K562 (cell line): ENCODE data around the gene AKT3. TPM values are rescaled to one million over a fixed set of nuclear protein-coding genes. Genes with fewer than 3 reads are reported as not detected.

Experiments used
- ATAC-seq: fragments of 200-7000 bp; cut with Tn5 transposase; 3 replicates; pipeline ENCODE4 v1.9.1; 2020; ENCODE audit warnings: moderate library complexity
- BruUV-seq: library from RNA; stranded (reverse); fragments of 400-500 nt; replicated peaks from 2 replicates; lab custom pipeline; 2021; lab: Mats Ljungman, UMichigan
- CTCF ChIA-PET: fragments of 300-600 bp; formaldehyde crosslinking; extraction: SDS; loops from one replicate; lab custom pipeline; 2021; ENCODE audit warnings: low intra/inter-chr PET ratio; lab: Yijun Ruan, JAX
- POLR2A ChIA-PET: fragments of 300-600, 350-650 bp; sonication (Branson Sonifier 250); formaldehyde crosslinking; extraction: SDS; loops from one replicate; lab custom pipeline; 2021; ENCODE audit warnings: antibody characterized with exemption, inconsistent platforms; lab: Yijun Ruan, JAX
- DNase-seq, 4 experiments: peaks; one replicate each; pipeline versions ENCODE4 v3.0.0 to v3.0.0-alpha.2; 2011 to 2018; ENCODE audit warnings: low spot score in 3 of 4, mixed read lengths in 3 of 4; ENCODE audit errors: extremely low read depth in 1 of 4
- FAIRE-seq: peaks from 2 replicates; lab custom pipeline; 2011; peaks lifted over from hg19 to GRCh38; lab: Jason Lieb, UNC
- H2AFZ ChIP-seq: 2 replicates; pipeline ENCODE4 v1.6.0; 2011; ENCODE audit warnings: low read depth, low read length, control low read depth, inconsistent platforms
- H3K27ac ChIP-seq: fragments of 200-600 bp; 3 replicates; pipeline ENCODE4 v1.8.0; 2011; ENCODE audit warnings: low read depth, mild to moderate bottlenecking, control low read depth, inconsistent platforms, low read length, moderate library complexity, mixed read lengths; ENCODE audit errors: extremely low read depth
- H3K27me3 ChIP-seq, 2 experiments: fragments of 300-600 bp in 1 of 2; 2 replicates in 1 of 2; 3 replicates in 1 of 2; pipeline versions ENCODE4 v1.6.0 to v1.8.0; 2011; ENCODE audit warnings: inconsistent platforms in 2 of 2, low read length in 2 of 2, mild to moderate bottlenecking in 1 of 2, mixed read lengths in 1 of 2, moderate library complexity in 1 of 2; ENCODE audit not compliant: control insufficient read depth in 2 of 2, insufficient read depth in 2 of 2
- H3K36me3 ChIP-seq: fragments of 300-600 bp; 3 replicates; pipeline ENCODE4 v1.8.0; 2011; ENCODE audit warnings: mild to moderate bottlenecking, low read length, inconsistent platforms; ENCODE audit not compliant: control insufficient read depth, insufficient read depth
- H3K4me1 ChIP-seq, 2 experiments: fragments of 200-600 bp in 1 of 2; replicated peaks in 1 of 2; 2 replicates in 1 of 2; 3 replicates in 1 of 2; pipeline versions ENCODE4 v1.5.1 to v1.8.0; 2011; ENCODE audit warnings: inconsistent platforms in 2 of 2, low read length in 2 of 2, mild to moderate bottlenecking in 1 of 2, mixed read lengths in 1 of 2, moderate library complexity in 1 of 2; ENCODE audit not compliant: control insufficient read depth in 2 of 2, insufficient read depth in 2 of 2
- H3K4me2 ChIP-seq: 2 replicates; pipeline ENCODE4 v1.6.1; 2011; ENCODE audit warnings: low read length, control low read depth, inconsistent platforms, mixed read lengths; ENCODE audit not compliant: insufficient read depth
- H3K4me3 ChIP-seq: fragments of 200-600 bp; sonication (generic), shearing (Covaris generic); 2 replicates; pipeline ENCODE4 v1.5.1; 2016; ENCODE audit warnings: control low read depth, inconsistent platforms
- H3K79me2 ChIP-seq: fragments of 200-600 bp; 3 replicates; pipeline ENCODE4 v1.8.0; 2011; ENCODE audit warnings: low read length, inconsistent platforms; ENCODE audit not compliant: control insufficient read depth, insufficient read depth
- H3K9ac ChIP-seq, 2 experiments: 2 replicates each; pipeline versions ENCODE4 v1.6.0 to v1.6.1; 2011; ENCODE audit warnings: low read depth in 2 of 2, low read length in 2 of 2, control low read depth in 1 of 2, inconsistent platforms in 1 of 2, mild to moderate bottlenecking in 1 of 2, mixed read lengths in 1 of 2; ENCODE audit not compliant: insufficient read depth in 1 of 2
- H3K9me1 ChIP-seq: one replicate; pipeline ENCODE4 v1.6.0; 2011; ENCODE audit warnings: inconsistent platforms, mild to moderate bottlenecking, low read length, moderate library complexity; ENCODE audit not compliant: control insufficient read depth, insufficient read depth
- H3K9me3 ChIP-seq: replicated peaks from 2 replicates; pipeline ENCODE4 v1.5.1; 2011; ENCODE audit warnings: low read depth, low read length, inconsistent platforms; ENCODE audit not compliant: control insufficient read depth, insufficient read depth
- H4K20me1 ChIP-seq: replicated peaks from 2 replicates; pipeline ENCODE4 v1.6.1; 2011; ENCODE audit warnings: low read length, inconsistent platforms, mixed read lengths; ENCODE audit not compliant: control insufficient read depth, insufficient read depth
- WGBS: fragments of 100-300 bp; shearing (Covaris generic); methylation state at CpG from one replicate; pipeline ENCODE4 v1.1.6; 2016; ENCODE audit warnings: low coverage, mixed read lengths; ENCODE audit not compliant: insufficient coverage; ENCODE audit errors: missing lambda C conversion rate; 5-methylcytosine and 5-hydroxymethylcytosine counted together
- in situ Hi-C: fragments of 300-500 bp; cut with MboI; formaldehyde crosslinking; loops from 4 replicates; pipeline ENCODE4 v1.15.0; 2018; ENCODE audit warnings: inconsistent platforms, mixed read lengths
- intact Hi-C: fragments of 100-400 bp; cut with micrococcal nuclease; formaldehyde crosslinking; loops from 2 replicates; pipeline ENCODE4 v1.14.2; 2022
- polyA plus RNA-seq, 8 experiments: library from polyadenylated mRNA; depleted of rRNA in 4 of 8; stranded (reverse) in 5 of 8; unstranded in 3 of 8; fragments of >200 nt; fragmentation: Nextera tagmentation in 2 of 8; fragmentation: Illumina TruSeq in 1 of 8; extraction: Ambion mirVana in 2 of 8; extraction: Trizol in 1 of 8; gene quantifications; 2 replicates each; pipeline versions ENCODE4 v1.2.1 to v1.2.3, GENCODE V29; 2011 to 2014; ENCODE audit warnings: inconsistent platforms in 1 of 8, missing spikeins in 1 of 8
- total RNA-seq, 7 experiments: library from RNA; depleted of rRNA in 6 of 7; stranded (reverse); fragments of >200 nt in 6 of 7; fragmentation: Illumina TruSeq in 2 of 7; extraction: Trizol in 2 of 7; gene quantifications; 2 replicates each; pipeline versions ENCODE4 v1.2.1 to v1.2.3, GENCODE V29; 2011 to 2021; ENCODE audit warnings: low replicate concordance in 1 of 7
- TF ChIP-seq, protein P1 (sequence below), 2 experiments: fragments of 450-650 bp; formaldehyde crosslinking in 1 of 2; IDR thresholded peaks; 2 replicates each; pipeline versions ENCODE4 v1.4.0 to v1.6.1; 2014 to 2020; ENCODE audit warnings: mild to moderate bottlenecking in 2 of 2, borderline replicate concordance in 1 of 2, low read depth in 1 of 2
- TF ChIP-seq, protein P2 (sequence below), 2 experiments: fragments of 450-650 bp in 1 of 2; sonication (generic) in 1 of 2; formaldehyde crosslinking in 1 of 2; IDR thresholded peaks; 2 replicates each; pipeline versions ENCODE4 v1.7.1 to v1.9.0; 2016 to 2022; ENCODE audit warnings: inconsistent platforms in 1 of 2, mild to moderate bottlenecking in 1 of 2, missing genetic modification reagents in 1 of 2

The AKT3 gene
- total and polyA plus RNA-seq, 9 of the 15 experiments (the other 6 are each of a cell fraction or from before 2014, with no cell fraction given): 0.04 to 0.54 (median 0.18) TPM; not detected in 1

DNA sequence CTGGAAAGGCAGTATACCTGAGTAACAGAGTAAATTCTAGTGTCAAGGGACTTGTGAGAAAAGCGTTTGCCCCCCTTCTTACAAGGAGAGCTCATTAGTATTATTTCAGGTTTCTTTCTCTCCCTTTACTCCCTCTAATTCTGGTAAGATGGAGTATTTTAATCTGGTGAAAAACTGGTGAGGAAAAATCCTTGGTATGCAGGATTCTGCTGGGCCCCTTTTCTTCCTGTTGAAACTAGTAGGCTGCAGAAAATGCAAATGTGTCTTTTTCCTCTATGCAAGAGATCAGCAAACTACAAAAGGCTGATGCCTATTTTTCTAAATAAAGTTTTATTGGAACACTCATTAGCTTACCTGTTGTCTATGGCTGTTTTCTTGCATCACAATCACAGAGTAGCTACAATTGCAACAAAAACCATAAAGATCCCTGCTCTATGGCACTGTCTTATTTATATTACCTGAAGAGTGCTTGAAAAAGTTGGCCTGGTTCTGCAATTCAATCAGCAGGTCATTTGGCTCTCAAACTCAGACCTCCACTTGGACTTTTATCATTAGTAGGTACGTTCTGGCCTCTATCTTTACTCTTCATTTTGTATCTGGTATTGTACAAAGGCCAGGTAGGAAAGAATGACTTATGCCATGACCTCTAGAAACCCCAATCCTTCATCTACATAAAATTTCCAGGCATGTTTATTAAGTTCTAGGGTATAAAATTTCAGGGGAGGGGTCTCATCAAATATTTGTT lies 109.6 kb downstream of the AKT3 start:
- TF ChIP-seq, protein P1, sequence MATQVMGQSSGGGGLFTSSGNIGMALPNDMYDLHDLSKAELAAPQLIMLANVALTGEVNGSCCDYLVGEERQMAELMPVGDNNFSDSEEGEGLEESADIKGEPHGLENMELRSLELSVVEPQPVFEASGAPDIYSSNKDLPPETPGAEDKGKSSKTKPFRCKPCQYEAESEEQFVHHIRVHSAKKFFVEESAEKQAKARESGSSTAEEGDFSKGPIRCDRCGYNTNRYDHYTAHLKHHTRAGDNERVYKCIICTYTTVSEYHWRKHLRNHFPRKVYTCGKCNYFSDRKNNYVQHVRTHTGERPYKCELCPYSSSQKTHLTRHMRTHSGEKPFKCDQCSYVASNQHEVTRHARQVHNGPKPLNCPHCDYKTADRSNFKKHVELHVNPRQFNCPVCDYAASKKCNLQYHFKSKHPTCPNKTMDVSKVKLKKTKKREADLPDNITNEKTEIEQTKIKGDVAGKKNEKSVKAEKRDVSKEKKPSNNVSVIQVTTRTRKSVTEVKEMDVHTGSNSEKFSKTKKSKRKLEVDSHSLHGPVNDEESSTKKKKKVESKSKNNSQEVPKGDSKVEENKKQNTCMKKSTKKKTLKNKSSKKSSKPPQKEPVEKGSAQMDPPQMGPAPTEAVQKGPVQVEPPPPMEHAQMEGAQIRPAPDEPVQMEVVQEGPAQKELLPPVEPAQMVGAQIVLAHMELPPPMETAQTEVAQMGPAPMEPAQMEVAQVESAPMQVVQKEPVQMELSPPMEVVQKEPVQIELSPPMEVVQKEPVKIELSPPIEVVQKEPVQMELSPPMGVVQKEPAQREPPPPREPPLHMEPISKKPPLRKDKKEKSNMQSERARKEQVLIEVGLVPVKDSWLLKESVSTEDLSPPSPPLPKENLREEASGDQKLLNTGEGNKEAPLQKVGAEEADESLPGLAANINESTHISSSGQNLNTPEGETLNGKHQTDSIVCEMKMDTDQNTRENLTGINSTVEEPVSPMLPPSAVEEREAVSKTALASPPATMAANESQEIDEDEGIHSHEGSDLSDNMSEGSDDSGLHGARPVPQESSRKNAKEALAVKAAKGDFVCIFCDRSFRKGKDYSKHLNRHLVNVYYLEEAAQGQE (IDR thresholded peaks at IDR 0.05; ENCODE audit: borderline replicate concordance): no peak
- TF ChIP-seq, protein P1 (CRISPR knock-in tag; IDR thresholded peaks at IDR 0.05; ENCODE audit: low read depth): no peak
- TF ChIP-seq, protein P2, sequence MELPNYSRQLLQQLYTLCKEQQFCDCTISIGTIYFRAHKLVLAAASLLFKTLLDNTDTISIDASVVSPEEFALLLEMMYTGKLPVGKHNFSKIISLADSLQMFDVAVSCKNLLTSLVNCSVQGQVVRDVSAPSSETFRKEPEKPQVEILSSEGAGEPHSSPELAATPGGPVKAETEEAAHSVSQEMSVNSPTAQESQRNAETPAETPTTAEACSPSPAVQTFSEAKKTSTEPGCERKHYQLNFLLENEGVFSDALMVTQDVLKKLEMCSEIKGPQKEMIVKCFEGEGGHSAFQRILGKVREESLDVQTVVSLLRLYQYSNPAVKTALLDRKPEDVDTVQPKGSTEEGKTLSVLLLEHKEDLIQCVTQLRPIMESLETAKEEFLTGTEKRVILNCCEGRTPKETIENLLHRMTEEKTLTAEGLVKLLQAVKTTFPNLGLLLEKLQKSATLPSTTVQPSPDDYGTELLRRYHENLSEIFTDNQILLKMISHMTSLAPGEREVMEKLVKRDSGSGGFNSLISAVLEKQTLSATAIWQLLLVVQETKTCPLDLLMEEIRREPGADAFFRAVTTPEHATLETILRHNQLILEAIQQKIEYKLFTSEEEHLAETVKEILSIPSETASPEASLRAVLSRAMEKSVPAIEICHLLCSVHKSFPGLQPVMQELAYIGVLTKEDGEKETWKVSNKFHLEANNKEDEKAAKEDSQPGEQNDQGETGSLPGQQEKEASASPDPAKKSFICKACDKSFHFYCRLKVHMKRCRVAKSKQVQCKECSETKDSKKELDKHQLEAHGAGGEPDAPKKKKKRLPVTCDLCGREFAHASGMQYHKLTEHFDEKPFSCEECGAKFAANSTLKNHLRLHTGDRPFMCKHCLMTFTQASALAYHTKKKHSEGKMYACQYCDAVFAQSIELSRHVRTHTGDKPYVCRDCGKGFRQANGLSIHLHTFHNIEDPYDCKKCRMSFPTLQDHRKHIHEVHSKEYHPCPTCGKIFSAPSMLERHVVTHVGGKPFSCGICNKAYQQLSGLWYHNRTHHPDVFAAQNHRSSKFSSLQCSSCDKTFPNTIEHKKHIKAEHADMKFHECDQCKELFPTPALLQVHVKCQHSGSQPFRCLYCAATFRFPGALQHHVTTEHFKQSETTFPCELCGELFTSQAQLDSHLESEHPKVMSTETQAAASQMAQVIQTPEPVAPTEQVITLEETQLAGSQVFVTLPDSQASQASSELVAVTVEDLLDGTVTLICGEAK (IDR thresholded peaks at IDR 0.05): peak; percentile 64; the same call in 1 of the 2 replicates
- TF ChIP-seq, protein P2 (CRISPR knock-in tag; IDR thresholded peaks at IDR 0.05): no peak
- no TSS peak for BruUV-seq
- CTCF ChIA-PET: no interaction called here
- WGBS: 0% methylated on average over 2 of the region's 2 CpGs
- H3K9me1 ChIP-seq: no peaks in the 10 kb centered on the region
- ATAC-seq (no peak), FAIRE-seq (no peak), DNase-seq (no peak)
- no peaks in the 10 kb centered on the region for H3K79me2 ChIP-seq
- H3K27me3 ChIP-seq: no peaks in the 10 kb centered on the region
- POLR2A ChIA-PET: no interaction called here
- in situ Hi-C loops: no loop called here
- H3K4me1 ChIP-seq: no peaks in the 10 kb centered on the region
- no peak overlapping the region for H3K9ac ChIP-seq
- no peaks in the 10 kb centered on the region for H3K9me3 ChIP-seq
- no peaks in the 10 kb centered on the region for H4K20me1 ChIP-seq
- H3K4me2 ChIP-seq: no peak overlapping the region
- intact Hi-C loops: no loop called here
- no peaks in the 10 kb centered on the region for H3K36me3 ChIP-seq
- no peak overlapping the region for H3K4me3 ChIP-seq
- no peak overlapping the region for H3K27ac ChIP-seq
- H2AFZ ChIP-seq: no peak overlapping the region
